Measurements from ENCODE around the gene ADA. TPM values are rescaled to one million over a fixed set of nuclear protein-coding genes. Genes with fewer than 3 reads are reported as not detected.

ADA gene
- total RNA-seq, 2 experiments from 2014 or later, result 67.0 to 142 TPM

GRCh38 chr20:44646023-44646640, 5.4 kb downstream of the ADA start:
- Histone ChIP-seq H4K20me1 (ENCODE audit: insufficient read depth, low read length) (no peaks in the 10 kb centered on the region), H3K4me1 (ENCODE audit: insufficient read depth, low read length, poor library complexity, severe bottlenecking) (peaks cover 96% of the 10 kb centered on the region), H3K4me3 (ENCODE audit: low read depth, low read length, poor library complexity, severe bottlenecking) (peak overlapping the region; percentile 95), H3K27ac (ENCODE audit: low read depth, low read length, poor library complexity, severe bottlenecking) (peak overlapping the region; percentile 99), H3K79me2 (ENCODE audit: insufficient read depth, low read depth, low read length) (peaks cover 73% of the 10 kb centered on the region), H3K9me3 (ENCODE audit: low read length) (no peaks in the 10 kb centered on the region), H3K36me3 (ENCODE audit: insufficient read depth, low read length) (peaks cover 46% of the 10 kb centered on the region), H3K9me2 (ENCODE audit: insufficient read depth, low read length) (no peaks in the 10 kb centered on the region), H3K4me2 (ENCODE audit: low read length) (peak overlapping the region; percentile 90), H2AFZ (ENCODE audit: low read length) (no peak overlapping the region)
- CTCF ChIA-PET (ENCODE audit: unreplicated experiment), result interaction anchor here (1.0 kb wide), 1 partner anchor 123 kb away, joined by 3 read pairs; no protein-coding TSS in a partner anchor
- POLR2A ChIA-PET, result interaction anchor here (1.0 to 5.8 kb wide), 5 partner anchors 29 to 60 kb away, joined by 3 to 33 read pairs (median 11); no protein-coding TSS in a partner anchor
- no peak for TF ChIP-seq EZH2phosphoT487 (IDR thresholded peaks at IDR 0.05; ENCODE audit: borderline replicate concordance, low read depth, low read length)
- TF ChIP-seq, protein P1, sequence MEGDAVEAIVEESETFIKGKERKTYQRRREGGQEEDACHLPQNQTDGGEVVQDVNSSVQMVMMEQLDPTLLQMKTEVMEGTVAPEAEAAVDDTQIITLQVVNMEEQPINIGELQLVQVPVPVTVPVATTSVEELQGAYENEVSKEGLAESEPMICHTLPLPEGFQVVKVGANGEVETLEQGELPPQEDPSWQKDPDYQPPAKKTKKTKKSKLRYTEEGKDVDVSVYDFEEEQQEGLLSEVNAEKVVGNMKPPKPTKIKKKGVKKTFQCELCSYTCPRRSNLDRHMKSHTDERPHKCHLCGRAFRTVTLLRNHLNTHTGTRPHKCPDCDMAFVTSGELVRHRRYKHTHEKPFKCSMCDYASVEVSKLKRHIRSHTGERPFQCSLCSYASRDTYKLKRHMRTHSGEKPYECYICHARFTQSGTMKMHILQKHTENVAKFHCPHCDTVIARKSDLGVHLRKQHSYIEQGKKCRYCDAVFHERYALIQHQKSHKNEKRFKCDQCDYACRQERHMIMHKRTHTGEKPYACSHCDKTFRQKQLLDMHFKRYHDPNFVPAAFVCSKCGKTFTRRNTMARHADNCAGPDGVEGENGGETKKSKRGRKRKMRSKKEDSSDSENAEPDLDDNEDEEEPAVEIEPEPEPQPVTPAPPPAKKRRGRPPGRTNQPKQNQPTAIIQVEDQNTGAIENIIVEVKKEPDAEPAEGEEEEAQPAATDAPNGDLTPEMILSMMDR (conservative IDR thresholded peaks at IDR 0.05; ENCODE audit: low read length), result no peak; the same call in 1 of the 2 replicates
- intact Hi-C loops (cut with micrococcal nuclease; ENCODE audit: unreplicated experiment), result loop anchor here (1.0 to 2.0 kb wide), 3 partner anchors 28 to 37 kb away; no protein-coding TSS in a partner anchor
- DNase-seq (ENCODE audit: low spot score), result peak; percentile 97
- TSS peak; percentile 29 for BruUV-seq (replicated peaks)

DNA sequence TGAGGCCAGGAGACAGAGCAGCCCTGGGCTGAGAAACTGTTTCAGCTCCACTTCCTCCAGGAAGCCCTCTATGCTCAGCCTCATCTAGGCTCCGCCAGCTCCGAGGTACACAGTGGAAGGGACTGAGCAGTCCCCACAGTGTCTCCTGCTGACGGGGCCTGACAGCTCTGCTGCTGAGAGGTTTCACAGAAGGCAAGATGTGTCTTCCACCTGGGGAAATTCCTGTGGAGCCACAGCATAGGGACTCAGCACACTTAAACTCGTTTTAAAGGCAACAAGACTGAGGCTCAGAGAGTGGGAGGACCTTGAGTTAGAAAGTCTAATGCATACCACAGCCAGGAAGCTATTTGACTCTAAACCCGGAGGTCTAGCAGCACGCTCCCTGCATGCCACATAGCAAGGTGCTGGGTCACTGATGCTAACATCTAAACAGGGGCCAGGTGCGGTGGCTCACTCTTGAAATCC, 6.8 kb downstream of the ADA start:
- H3K9me2 ChIP-seq (ENCODE audit: insufficient read depth, low read length), result no peaks in the 10 kb centered on the region
- H3K4me3 ChIP-seq (ENCODE audit: low read depth, low read length, poor library complexity, severe bottlenecking), result peak overlapping the region; percentile 4
- TF ChIP-seq, protein P1 (conservative IDR thresholded peaks at IDR 0.05; ENCODE audit: low read length), result 0 out of 2 replicates have a peak, but pooled peaks have one; percentile 17
- no peak for TF ChIP-seq EZH2phosphoT487 (IDR thresholded peaks at IDR 0.05; ENCODE audit: borderline replicate concordance, low read depth, low read length)
- peaks cover 90% of the 10 kb centered on the region for H3K4me1 ChIP-seq (ENCODE audit: insufficient read depth, low read length, poor library complexity, severe bottlenecking)
- ChIA-PET POLR2A (interaction anchor here (0.6 to 5.8 kb wide), 9 partner anchors 9 to 94 kb away, joined by 3 to 33 read pairs (median 7); no protein-coding TSS in a partner anchor), CTCF (ENCODE audit: unreplicated experiment) (interaction anchor here (0.6 to 0.7 kb wide), 5 partner anchors 35 to 383 kb away, joined by 3 to 6 read pairs (median 3); no protein-coding TSS in a partner anchor)
- peak overlapping the region; percentile 99 for H3K27ac ChIP-seq (ENCODE audit: low read depth, low read length, poor library complexity, severe bottlenecking)
- H3K4me2 ChIP-seq (ENCODE audit: low read length), result peak overlapping the region; percentile 90
- H2AFZ ChIP-seq (ENCODE audit: low read length), result no peak overlapping the region
- intact Hi-C loops (cut with micrococcal nuclease; ENCODE audit: unreplicated experiment), result no loop called here
- H3K36me3 ChIP-seq (ENCODE audit: insufficient read depth, low read length), result peaks cover 60% of the 10 kb centered on the region
- no peaks in the 10 kb centered on the region for H3K9me3 ChIP-seq (ENCODE audit: low read length)
- H4K20me1 ChIP-seq (ENCODE audit: insufficient read depth, low read length), result no peaks in the 10 kb centered on the region
- BruUV-seq (replicated peaks), result no TSS peak
- H3K79me2 ChIP-seq (ENCODE audit: insufficient read depth, low read depth, low read length), result peaks cover 67% of the 10 kb centered on the region
- DNase-seq (ENCODE audit: low spot score), result peak; percentile 73

All from OCI-LY7 (cell line).